Naive B cell (primary cell): ENCODE measurements around the gene VCAN. TPM values are rescaled to one million over a fixed set of nuclear protein-coding genes. Genes with fewer than 3 reads are reported as not detected.

ENCODE experiments used
- ATAC-seq, 2 donors: fragments of 150-1000 bp; cut with Tn5 transposase; 2 replicates each; pipeline ENCODE4 v1.10.0; 2021; ENCODE audit warnings: low read depth in 2 of 2, mild to moderate bottlenecking in 2 of 2, moderate library complexity in 2 of 2
- DNase-seq: peaks from one replicate; pipeline ENCODE4 v3.0.0; 2022
- H3K27ac Mint-ChIP-seq, 6 donors: one replicate each; pipeline ENCODE4 v1.8.0; 2020 to 2022; ENCODE audit warnings: mild to moderate bottlenecking in 6 of 6, mixed read lengths in 6 of 6, moderate library complexity in 5 of 6, inconsistent platforms in 2 of 6
- H3K27me3 Mint-ChIP-seq, 3 donors: one replicate each; pipeline ENCODE4 v1.8.0; 2021 to 2022; ENCODE audit warnings: mixed read lengths in 3 of 3, mild to moderate bottlenecking in 1 of 3
- H3K36me3 Mint-ChIP-seq, 2 donors: one replicate each; pipeline ENCODE4 v1.8.0; 2020 to 2022; ENCODE audit warnings: mixed read lengths in 2 of 2, inconsistent platforms in 1 of 2, mild to moderate bottlenecking in 1 of 2
- H3K4me1 Mint-ChIP-seq, 3 donors: one replicate each; pipeline ENCODE4 v1.8.0; 2020 to 2022; ENCODE audit warnings: mixed read lengths in 3 of 3, inconsistent platforms in 1 of 3, mild to moderate bottlenecking in 1 of 3, moderate library complexity in 1 of 3
- H3K4me3 Mint-ChIP-seq, 8 donors: one replicate each; pipeline ENCODE4 v1.8.0; 2020 to 2022; ENCODE audit warnings: mild to moderate bottlenecking in 8 of 8, mixed read lengths in 8 of 8, moderate library complexity in 8 of 8, inconsistent platforms in 2 of 8
- H3K9me3 Mint-ChIP-seq, 7 donors: one replicate each; pipeline ENCODE4 v1.8.0; 2020 to 2022; ENCODE audit warnings: mixed read lengths in 7 of 7, mild to moderate bottlenecking in 5 of 7, inconsistent platforms in 2 of 7, moderate library complexity in 1 of 7
- polyA plus RNA-seq, 6 donors: library from polyadenylated mRNA; unstranded; fragments of 300-500 nt; fragmentation: Illumina TruSeq; gene quantifications; one replicate each; pipeline ENCODE4 v1.2.3, GENCODE V29; 2021; ENCODE audit warnings: low read depth in 6 of 6

VCAN gene
- polyA plus RNA-seq, 6 donors from 2014 or later, result 0.28 to 2.1 (median 0.66) TPM

DNA sequence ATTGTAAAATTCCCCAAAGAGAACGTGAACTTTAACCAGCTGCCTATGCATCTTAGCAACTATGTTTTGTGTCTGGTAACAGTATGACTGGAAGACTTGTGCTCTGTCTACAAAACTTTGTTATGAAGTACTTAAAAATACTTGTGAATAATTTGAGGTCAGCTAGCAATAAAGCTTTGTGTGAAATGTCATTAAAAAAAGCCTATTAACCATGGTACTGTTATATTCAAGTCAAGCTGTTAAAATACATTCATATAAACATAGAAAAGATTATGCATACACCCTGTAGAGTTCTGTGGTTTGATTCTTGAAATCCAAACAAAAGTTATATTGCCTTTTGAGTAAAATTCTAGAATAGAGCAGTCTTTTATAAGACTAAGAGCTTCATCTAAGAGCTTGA is 60.1 kb downstream of the VCAN start:
- Mint-ChIP-seq H3K9me3 (no peaks in the 10 kb centered on the region), H3K4me1 (no peaks in the 10 kb centered on the region), H3K27me3 (peaks cover 0 to 4% (median 0%) of the 10 kb centered on the region in 3 donors), H3K4me3 (no peak overlapping the region), H3K36me3 (no peaks in the 10 kb centered on the region), H3K27ac (no peak overlapping the region)
- no peak for DNase-seq
- no peak for ATAC-seq

DNA sequence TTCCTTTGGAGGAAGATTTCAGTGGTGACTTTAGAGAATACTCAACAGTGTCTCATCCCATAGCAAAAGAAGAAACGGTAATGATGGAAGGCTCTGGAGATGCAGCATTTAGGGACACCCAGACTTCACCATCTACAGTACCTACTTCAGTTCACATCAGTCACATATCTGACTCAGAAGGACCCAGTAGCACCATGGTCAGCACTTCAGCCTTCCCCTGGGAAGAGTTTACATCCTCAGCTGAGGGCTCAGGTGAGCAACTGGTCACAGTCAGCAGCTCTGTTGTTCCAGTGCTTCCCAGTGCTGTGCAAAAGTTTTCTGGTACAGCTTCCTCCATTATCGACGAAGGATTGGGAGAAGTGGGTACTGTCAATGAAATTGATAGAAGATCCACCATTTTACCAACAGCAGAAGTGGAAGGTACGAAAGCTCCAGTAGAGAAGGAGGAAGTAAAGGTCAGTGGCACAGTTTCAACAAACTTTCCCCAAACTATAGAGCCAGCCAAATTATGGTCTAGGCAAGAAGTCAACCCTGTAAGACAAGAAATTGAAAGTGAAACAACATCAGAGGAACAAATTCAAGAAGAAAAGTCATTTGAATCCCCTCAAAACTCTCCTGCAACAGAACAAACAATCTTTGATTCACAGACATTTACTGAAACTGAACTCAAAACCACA is 67.4 kb downstream of the VCAN start:
- no peaks in the 10 kb centered on the region for H3K27me3 Mint-ChIP-seq

DNA sequence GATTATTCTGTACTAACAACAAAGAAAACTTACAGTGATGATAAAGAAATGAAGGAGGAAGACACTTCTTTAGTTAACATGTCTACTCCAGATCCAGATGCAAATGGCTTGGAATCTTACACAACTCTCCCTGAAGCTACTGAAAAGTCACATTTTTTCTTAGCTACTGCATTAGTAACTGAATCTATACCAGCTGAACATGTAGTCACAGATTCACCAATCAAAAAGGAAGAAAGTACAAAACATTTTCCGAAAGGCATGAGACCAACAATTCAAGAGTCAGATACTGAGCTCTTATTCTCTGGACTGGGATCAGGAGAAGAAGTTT is 67.9 kb downstream of the VCAN start:
- H3K27ac Mint-ChIP-seq, result no peak overlapping the region
- H3K4me3 Mint-ChIP-seq, result peak overlapping the region in 2 of 8 donors; percentile 37 to 55
- H3K9me3 Mint-ChIP-seq, result peaks cover 0 to 3% (median 0%) of the 10 kb centered on the region in 7 donors
- H3K36me3 Mint-ChIP-seq, result no peaks in the 10 kb centered on the region
- DNase-seq (no peak), ATAC-seq (no peak)
- no peaks in the 10 kb centered on the region for H3K27me3 Mint-ChIP-seq
- peaks cover 7 to 14% (median 7%) of the 10 kb centered on the region in 3 donors for H3K4me1 Mint-ChIP-seq

More for the DNA sequence above, 67.4 kb downstream of the VCAN start:
- DNase-seq (no peak), ATAC-seq (peak in 1 of 2 donors; percentile 35)
- Mint-ChIP-seq H3K4me1 (peaks cover 7 to 14% (median 7%) of the 10 kb centered on the region in 3 donors), H3K9me3 (peaks cover 0 to 3% (median 0%) of the 10 kb centered on the region in 7 donors), H3K4me3 (peak overlapping the region in 2 of 8 donors; percentile 37 to 55), H3K27ac (peak overlapping the region in 1 of 6 donors; percentile 18), H3K36me3 (no peaks in the 10 kb centered on the region)

DNA sequence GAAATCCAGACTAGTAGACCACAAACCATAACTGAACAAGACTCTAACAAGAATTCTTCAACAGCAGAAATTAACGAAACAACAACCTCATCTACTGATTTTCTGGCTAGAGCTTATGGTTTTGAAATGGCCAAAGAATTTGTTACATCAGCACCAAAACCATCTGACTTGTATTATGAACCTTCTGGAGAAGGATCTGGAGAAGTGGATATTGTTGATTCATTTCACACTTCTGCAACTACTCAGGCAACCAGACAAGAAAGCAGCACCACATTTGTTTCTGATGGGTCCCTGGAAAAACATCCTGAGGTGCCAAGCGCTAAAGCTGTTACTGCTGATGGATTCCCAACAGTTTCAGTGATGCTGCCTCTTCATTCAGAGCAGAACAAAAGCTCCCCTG is 68.6 kb downstream of the VCAN start:
- H3K27me3 Mint-ChIP-seq, result no peaks in the 10 kb centered on the region
- H3K9me3 Mint-ChIP-seq, result peaks cover 0 to 3% (median 0%) of the 10 kb centered on the region in 7 donors
- no peak for DNase-seq

DNA sequence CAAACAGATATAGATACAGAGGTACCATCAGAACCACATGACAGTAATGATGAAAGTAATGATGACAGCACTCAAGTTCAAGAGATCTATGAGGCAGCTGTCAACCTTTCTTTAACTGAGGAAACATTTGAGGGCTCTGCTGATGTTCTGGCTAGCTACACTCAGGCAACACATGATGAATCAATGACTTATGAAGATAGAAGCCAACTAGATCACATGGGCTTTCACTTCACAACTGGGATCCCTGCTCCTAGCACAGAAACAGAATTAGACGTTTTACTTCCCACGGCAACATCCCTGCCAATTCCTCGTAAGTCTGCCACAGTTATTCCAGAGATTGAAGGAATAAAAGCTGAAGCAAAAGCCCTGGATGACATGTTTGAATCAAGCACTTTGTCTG is 69.2 kb downstream of the VCAN start:
- peaks cover 0 to 3% (median 0%) of the 10 kb centered on the region in 7 donors for H3K9me3 Mint-ChIP-seq
- no peak overlapping the region for H3K4me3 Mint-ChIP-seq
- no peaks in the 10 kb centered on the region for H3K27me3 Mint-ChIP-seq
- H3K36me3 Mint-ChIP-seq, result no peaks in the 10 kb centered on the region
- DNase-seq (no peak), ATAC-seq (no peak)
- H3K27ac Mint-ChIP-seq, result no peak overlapping the region
- H3K4me1 Mint-ChIP-seq, result peaks cover 7 to 14% (median 7%) of the 10 kb centered on the region in 3 donors

More for the DNA sequence above, 68.6 kb downstream of the VCAN start:
- no peak for ATAC-seq
- no peak overlapping the region for H3K27ac Mint-ChIP-seq
- peaks cover 7 to 14% (median 7%) of the 10 kb centered on the region in 3 donors for H3K4me1 Mint-ChIP-seq
- no peaks in the 10 kb centered on the region for H3K36me3 Mint-ChIP-seq
- H3K4me3 Mint-ChIP-seq, result no peak overlapping the region

DNA sequence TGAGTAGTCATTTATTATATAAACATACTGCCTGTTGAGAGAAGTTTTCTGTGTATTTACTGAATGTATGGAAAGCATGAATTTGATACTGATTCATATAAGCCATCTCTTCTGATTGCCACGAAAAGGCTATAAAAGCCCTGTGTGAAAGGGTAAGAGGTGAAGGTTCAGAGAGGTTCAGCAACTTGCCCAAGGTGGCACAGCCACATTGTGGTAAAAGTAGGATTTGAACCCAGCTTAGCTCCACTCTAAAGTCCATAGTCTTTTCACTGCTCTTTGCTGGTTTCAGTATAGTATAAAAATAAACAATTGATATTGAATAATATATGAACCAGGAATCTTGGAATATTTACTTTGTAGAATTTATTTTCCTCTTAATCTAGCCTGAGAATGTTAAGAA is 71.3 kb downstream of the VCAN start:
- no peak for ATAC-seq

DNA sequence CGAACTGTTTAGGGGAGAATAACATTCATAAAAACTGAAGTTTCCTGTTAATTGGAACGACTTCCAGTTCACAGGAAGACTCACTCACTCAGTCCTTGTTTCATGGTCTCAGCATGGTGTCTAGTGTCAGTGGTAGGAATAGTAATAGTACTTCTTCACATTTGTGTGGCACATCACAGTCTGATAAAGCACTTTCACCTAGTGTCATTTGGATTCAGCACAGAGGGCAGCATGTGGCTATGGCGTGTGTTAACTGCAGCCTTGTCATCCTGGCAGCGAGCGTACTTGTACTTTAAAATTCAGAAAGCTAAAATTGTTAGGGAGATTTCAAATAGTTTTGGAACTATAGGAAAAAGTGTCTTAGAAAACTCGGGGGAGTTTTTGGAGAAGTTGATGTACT is 72.4 kb downstream of the VCAN start:
- H3K27ac Mint-ChIP-seq, result no peak overlapping the region
- peaks cover 0 to 3% (median 0%) of the 10 kb centered on the region in 7 donors for H3K9me3 Mint-ChIP-seq
- ATAC-seq (no peak), DNase-seq (no peak)
- H3K27me3 Mint-ChIP-seq, result peaks cover 0 to 7% (median 0%) of the 10 kb centered on the region in 3 donors
- H3K4me1 Mint-ChIP-seq, result peaks cover 6 to 7% (median 7%) of the 10 kb centered on the region in 3 donors
- no peaks in the 10 kb centered on the region for H3K36me3 Mint-ChIP-seq
- no peak overlapping the region for H3K4me3 Mint-ChIP-seq

More for the DNA sequence above, 71.3 kb downstream of the VCAN start:
- Mint-ChIP-seq H3K9me3 (peaks cover 0 to 3% (median 0%) of the 10 kb centered on the region in 7 donors), H3K4me1 (peaks cover 7 to 14% (median 7%) of the 10 kb centered on the region in 3 donors), H3K27me3 (peaks cover 0 to 7% (median 0%) of the 10 kb centered on the region in 3 donors), H3K36me3 (no peaks in the 10 kb centered on the region), H3K4me3 (no peak overlapping the region), H3K27ac (no peak overlapping the region)
- DNase-seq, result no peak

DNA sequence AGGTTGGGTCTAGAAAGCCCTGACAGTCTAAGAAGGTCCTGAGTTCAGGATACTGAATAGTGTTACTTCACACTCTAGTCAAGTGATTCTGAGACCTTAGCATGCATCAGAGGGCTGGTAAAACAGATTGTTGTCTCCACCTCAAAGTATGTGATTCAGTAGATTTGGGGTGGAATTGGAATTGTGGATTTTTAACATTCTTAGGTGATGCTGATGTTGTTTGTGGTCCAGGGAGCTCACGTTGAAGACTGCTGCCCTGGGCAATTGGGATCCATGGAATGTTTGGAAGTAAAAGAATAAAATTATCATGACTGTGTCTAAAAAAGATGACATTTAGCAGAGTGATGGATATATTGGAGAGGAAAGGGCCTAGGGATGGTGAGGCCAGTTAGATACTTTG is 75.6 kb downstream of the VCAN start:
- Mint-ChIP-seq H3K4me3 (peak overlapping the region in 1 of 8 donors; percentile 64), H3K27ac (peak overlapping the region in 1 of 6 donors; percentile 66)
- DNase-seq, result no peak

DNA sequence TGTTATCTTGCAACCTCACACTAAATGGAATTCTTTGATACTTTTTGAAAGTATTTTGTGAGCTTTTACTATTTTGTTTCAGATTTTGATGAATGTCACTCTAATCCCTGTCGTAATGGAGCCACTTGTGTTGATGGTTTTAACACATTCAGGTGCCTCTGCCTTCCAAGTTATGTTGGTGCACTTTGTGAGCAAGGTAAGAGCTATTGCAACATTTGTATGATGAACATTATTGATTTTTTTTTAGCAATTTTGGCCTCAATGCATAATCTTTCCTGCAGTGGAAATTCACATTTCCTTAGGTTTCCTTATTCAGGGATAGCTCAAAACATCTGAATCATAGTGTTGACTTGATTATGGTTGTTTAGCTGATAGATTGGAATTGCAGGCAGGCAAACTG is 76.3 kb downstream of the VCAN start:
- Mint-ChIP-seq H3K27me3 (peaks cover 0 to 7% (median 0%) of the 10 kb centered on the region in 3 donors), H3K4me1 (no peaks in the 10 kb centered on the region), H3K27ac (no peak overlapping the region), H3K9me3 (no peaks in the 10 kb centered on the region), H3K36me3 (no peaks in the 10 kb centered on the region), H3K4me3 (no peak overlapping the region)
- DNase-seq (no peak), ATAC-seq (no peak)

More for the DNA sequence above, 75.6 kb downstream of the VCAN start:
- Mint-ChIP-seq H3K36me3 (no peaks in the 10 kb centered on the region), H3K9me3 (no peaks in the 10 kb centered on the region), H3K4me1 (no peaks in the 10 kb centered on the region), H3K27me3 (peaks cover 0 to 7% (median 0%) of the 10 kb centered on the region in 3 donors)
- ATAC-seq, result no peak

DNA sequence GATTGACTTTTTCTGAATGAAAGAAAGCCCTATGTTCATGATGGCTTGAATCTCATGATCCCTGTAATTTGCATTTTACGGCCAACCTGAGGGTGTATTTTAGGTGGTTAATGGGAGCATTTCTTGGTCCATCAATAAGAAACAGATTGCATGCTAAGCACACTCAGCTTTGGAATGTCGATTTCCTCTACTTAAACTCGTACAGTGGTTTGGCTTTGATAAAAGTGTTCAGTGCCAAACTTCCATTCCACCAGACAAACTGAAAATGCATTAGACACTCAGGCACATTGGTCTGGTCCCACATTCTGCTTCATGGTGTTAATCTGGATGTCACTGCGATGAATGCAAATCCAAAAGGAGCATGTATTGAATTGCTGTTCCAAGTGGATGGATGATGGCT is 77.0 kb downstream of the VCAN start:
- H3K27ac Mint-ChIP-seq, result no peak overlapping the region
- no peak overlapping the region for H3K4me3 Mint-ChIP-seq
- H3K36me3 Mint-ChIP-seq, result no peaks in the 10 kb centered on the region
- peaks cover 0 to 7% (median 0%) of the 10 kb centered on the region in 3 donors for H3K27me3 Mint-ChIP-seq
- no peaks in the 10 kb centered on the region for H3K9me3 Mint-ChIP-seq
- ATAC-seq, result no peak
- H3K4me1 Mint-ChIP-seq, result no peaks in the 10 kb centered on the region
- DNase-seq, result no peak

DNA sequence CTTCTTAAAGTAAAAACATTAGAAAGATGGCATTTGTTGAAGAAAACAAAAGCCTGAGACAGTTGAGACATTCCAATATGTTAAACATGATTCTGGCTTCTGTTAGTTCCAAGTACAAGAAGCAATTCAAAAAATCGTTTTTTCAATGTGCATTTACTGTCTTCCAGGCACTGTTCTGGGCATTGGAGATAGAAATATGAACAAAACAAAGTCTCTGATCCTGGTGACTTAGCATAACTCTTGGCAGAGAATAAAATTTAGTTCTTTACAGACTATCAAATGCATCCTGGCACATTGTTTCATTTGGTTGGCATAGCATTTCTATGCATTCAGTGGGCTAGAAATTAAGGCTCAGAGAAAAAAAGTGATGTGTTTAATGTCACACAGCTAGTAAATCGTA is 77.5 kb downstream of the VCAN start:
- Mint-ChIP-seq H3K9me3 (no peaks in the 10 kb centered on the region), H3K27ac (no peak overlapping the region), H3K36me3 (no peaks in the 10 kb centered on the region), H3K27me3 (peaks cover 0 to 7% (median 0%) of the 10 kb centered on the region in 3 donors), H3K4me3 (no peak overlapping the region), H3K4me1 (no peaks in the 10 kb centered on the region)
- ATAC-seq (no peak), DNase-seq (no peak)

DNA sequence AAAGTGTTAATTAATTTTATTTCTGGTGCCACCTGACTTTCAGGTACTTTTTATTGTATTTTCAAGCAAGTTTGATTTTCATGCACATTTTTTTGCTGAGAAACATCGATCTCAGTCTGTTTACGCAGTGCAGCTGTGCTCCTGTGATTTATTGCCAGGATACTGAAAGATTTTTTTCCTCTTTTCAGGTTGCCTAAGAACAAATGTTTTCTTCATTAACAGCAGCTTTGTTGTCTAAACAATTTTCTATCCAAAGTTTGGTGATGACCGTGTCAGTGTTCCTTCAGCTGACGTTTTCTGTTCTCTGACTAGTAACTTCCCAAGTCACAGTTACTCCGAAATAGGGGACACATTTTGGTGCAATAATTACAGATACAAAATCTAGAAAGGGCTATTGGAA is 78.1 kb downstream of the VCAN start:
- no peaks in the 10 kb centered on the region for H3K4me1 Mint-ChIP-seq
- no peak for ATAC-seq
- H3K9me3 Mint-ChIP-seq, result no peaks in the 10 kb centered on the region
- no peak overlapping the region for H3K4me3 Mint-ChIP-seq
- H3K27ac Mint-ChIP-seq, result no peak overlapping the region
- no peak for DNase-seq
- peaks cover 0 to 7% (median 0%) of the 10 kb centered on the region in 3 donors for H3K27me3 Mint-ChIP-seq
- H3K36me3 Mint-ChIP-seq, result no peaks in the 10 kb centered on the region

DNA sequence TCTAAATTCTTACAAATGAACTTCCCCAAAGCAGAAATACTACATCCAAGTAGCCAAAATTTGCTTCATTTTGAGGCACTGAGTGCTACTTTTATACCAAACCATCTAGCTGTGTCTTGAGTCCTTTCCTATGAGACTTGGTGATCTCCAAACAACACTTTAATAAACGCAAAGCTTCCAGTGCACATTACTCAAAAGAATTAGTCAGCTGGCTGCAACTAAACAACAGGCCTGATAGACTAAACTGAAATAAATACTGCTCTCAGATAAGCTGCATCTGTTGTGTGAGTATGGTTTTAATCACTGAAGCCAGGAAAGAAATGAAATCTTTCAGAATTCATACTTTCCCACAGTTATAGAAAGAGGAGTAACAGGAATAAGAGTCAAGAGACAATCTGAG is 80.3 kb downstream of the VCAN start:
- DNase-seq, result no peak
- H3K27ac Mint-ChIP-seq, result no peak overlapping the region
- no peak for ATAC-seq
- H3K9me3 Mint-ChIP-seq, result no peaks in the 10 kb centered on the region
- no peaks in the 10 kb centered on the region for H3K4me1 Mint-ChIP-seq
- H3K4me3 Mint-ChIP-seq, result no peak overlapping the region
- H3K27me3 Mint-ChIP-seq, result peaks cover 0 to 5% (median 0%) of the 10 kb centered on the region in 3 donors
- no peaks in the 10 kb centered on the region for H3K36me3 Mint-ChIP-seq

DNA sequence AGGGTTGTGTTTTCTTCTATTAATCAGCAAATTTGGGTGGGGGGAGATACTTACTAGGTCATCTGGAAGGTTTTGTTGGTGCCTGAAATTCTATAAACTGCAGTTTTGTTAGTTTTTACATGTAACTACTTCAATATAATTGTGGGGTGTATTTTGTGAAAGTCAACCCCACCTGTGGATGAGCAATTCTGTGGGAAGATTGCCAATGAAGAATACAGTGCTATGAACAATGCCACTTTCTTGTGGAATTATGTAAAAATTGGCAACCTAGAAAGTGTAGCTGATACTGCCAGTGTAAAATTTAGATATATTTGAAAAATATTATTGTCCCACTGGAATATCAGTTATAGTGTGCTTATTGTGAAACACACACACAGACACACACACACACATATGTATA is 80.7 kb downstream of the VCAN start:
- H3K4me3 Mint-ChIP-seq, result no peak overlapping the region
- H3K27me3 Mint-ChIP-seq, result peaks cover 0 to under 1% (median 0%) of the 10 kb centered on the region in 3 donors
- no peaks in the 10 kb centered on the region for H3K4me1 Mint-ChIP-seq
- no peak overlapping the region for H3K27ac Mint-ChIP-seq
- ATAC-seq, result no peak
- no peaks in the 10 kb centered on the region for H3K36me3 Mint-ChIP-seq
- no peak for DNase-seq
- no peaks in the 10 kb centered on the region for H3K9me3 Mint-ChIP-seq
